NCI-H1092 (cell line): ENCODE measurements around the gene IL12RB1.
A peak's percentile ranks its signal among the peaks of the same experiment; 100 is the strongest.

Source experiments
- DNase-seq: peaks from one replicate; lab custom pipeline; 2025; lab: John Stamatoyannopoulos, UW

Gene IL12RB1

DNA sequence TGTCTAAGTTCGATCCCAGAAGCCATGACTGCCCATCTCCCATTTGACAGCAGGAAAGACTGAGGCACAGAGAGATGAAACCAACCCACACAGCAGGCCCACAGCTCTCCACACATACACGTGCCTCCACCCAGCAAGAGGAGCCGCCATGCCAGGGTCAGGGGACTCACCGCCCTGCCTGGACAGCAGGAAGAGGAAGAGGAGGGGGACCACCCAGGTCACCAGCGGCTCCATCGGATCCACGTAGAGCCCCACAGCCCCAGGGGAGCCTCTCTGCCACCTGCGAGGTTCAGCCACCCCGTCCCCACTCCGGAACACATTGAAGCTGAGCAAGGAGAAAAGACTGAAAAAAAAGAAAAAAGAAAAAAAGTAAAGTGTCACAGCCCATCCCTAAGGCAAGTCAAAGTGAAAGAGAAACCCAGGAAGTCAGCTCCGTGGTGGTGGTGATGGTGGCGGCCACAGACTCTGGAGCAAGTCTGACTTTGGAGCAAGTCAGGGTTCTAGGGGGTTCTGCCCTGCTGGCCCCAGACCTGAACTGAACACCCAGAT is at the start of gene IL12RB1:
TSS of gene IL12RB1 (minus strand) at position 345 of the 549 bp plus-strand sequence. CDS start at position 234, 111 bp downstream.
- no peak for DNase-seq

- DNase-seq, result no peak
These were observed 49.2 kb upstream of the IL12RB1 start for GRCh38 chr19:18135712-18136584.

DNA sequence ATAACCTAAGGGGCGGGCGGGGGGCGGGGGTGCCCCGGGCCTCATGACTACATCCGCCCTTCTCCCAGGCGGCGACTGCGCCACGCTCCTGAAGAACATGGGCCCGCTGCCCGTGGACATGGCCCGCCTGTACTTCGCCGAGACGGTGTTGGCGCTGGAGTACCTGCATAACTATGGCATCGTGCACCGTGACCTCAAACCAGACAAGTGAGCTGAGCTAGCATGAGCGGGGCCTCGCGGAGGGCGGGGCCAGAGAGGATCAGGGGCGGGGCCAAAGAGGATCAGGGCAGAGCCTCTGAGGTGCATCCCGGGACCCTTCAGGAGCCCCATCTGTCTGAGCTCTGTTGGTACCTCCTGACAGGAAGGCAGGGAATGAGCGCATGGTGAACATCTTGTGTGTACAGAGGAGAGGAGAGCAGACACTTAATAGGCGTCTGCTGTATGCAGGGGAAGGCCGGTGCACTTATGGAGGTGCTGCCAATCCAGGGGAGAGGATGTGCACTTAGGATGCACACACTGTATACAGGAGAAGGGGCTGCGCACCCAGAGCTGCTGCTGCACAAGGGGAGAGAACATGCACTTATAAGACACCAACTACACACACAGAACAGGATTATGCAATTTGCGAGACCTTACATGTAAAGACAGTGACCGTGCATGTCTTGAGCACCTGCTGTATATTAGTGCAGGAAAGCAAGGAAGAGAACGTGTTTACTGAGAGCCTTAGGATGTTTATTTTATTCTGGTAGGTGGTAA is 45.3 kb upstream of the IL12RB1 start:
- DNase-seq, result no peak

DNA sequence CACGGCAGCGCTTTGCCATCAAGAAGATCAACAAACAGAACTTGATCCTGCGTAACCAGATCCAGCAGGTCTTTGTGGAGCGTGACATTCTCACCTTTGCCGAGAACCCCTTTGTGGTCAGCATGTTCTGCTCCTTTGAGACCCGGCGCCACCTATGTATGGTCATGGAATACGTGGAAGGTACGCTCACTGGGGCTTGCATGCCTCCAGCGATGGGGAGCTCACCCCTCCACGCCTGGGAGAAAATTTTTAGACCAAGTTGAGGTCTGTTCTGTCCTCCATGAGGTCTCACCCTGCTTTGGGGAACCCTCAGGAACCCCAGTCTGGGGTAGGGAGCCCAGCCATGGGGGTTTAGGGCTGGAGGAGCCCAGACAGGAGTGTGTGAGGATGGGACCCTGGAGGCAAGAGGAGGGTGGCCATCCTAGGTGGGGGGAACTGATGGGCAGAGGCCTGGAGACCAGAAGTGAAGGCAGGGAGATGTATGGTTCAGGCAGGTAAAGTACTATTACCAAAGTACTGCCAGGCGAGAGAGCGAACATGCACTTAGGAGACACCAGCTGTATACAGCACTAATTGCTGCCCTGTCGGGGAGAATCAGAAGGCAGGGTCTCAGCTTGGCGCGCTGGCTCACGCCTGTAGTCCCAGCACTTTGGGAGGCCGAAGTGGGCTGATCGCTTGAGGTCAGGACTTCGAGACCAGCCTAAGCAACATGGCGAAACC is 43.9 kb upstream of the IL12RB1 start:
- no peak for DNase-seq

GRCh38 chr19:18128805-18129204 is 42.1 kb upstream of the IL12RB1 start:
- DNase-seq, result no peak

DNA sequence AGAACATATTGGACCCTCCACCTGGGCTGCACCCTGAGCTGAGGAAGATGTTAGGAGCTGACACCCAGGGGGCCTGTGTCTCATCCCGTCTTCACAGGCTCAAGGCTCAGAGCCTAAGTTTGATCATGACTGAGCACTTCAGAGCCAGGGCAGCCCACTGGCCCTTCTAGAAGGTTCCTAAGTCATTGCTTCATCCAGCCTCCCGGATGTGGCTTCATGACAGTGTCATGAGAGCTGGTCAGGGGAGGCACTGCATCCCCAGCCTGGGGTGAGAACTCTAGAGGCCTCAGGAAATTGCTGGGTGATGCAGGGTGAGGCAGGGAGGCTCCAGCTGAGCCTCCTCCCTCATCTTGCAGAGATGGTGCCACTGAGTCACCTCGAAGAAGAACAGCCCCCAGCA is 41.3 kb upstream of the IL12RB1 start:
- no peak for DNase-seq

GRCh38 chr19:18126097-18126496 is 39.4 kb upstream of the IL12RB1 start:
- DNase-seq, result no peak

GRCh38 chr19:18123819-18124218 is 37.1 kb upstream of the IL12RB1 start:
- DNase-seq, result no peak

GRCh38 chr19:18122860-18123795 is 36.4 kb upstream of the IL12RB1 start:
- no peak for DNase-seq

GRCh38 chr19:18122424-18122823 is 35.7 kb upstream of the IL12RB1 start:
- no peak for DNase-seq

- DNase-seq, result no peak
These were observed 34.4 kb upstream of the IL12RB1 start for GRCh38 chr19:18121166-18121565.

GRCh38 chr19:18120127-18120526 is 33.4 kb upstream of the IL12RB1 start:
- DNase-seq, result no peak

- DNase-seq, result no peak
These were observed 33.0 kb upstream of the IL12RB1 start for GRCh38 chr19:18119717-18120105.

DNA sequence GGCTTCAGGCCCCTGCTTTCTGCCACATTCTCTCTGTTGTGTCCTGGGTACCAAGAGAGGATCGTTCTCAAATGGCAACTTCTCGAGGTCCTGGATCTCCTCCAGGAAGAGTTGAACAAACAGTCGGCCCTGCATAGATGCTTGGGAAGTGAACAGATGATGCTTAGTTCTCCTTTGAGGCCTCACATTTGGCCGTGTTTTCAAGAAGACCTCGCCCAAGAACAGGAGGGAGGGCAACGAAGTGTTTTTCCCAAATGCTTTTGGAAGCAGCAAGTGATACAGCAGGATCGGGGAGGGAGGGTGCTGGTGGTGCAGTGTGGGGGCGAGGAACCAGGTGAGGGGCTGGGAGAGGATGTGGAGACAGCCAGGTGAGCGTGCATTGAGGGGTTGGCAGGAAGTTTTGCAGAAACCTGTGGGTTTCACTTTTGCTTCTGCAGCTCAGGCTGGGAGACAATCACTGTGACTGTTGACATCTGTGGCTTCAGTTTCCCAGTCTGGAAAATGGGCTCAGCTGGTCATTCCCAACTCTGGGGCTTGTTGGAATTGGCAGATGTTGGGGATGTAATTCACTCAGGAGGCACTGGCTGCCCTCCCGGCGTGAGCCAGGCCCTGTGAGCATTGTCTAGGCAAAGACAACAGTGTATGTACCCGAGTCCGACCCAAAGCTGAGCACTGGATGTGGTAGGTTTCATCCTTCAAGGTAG is 32.4 kb upstream of the IL12RB1 start:
- DNase-seq, result no peak

- DNase-seq, result no peak
These were observed 31.8 kb upstream of the IL12RB1 start for GRCh38 chr19:18118420-18119012.

DNA sequence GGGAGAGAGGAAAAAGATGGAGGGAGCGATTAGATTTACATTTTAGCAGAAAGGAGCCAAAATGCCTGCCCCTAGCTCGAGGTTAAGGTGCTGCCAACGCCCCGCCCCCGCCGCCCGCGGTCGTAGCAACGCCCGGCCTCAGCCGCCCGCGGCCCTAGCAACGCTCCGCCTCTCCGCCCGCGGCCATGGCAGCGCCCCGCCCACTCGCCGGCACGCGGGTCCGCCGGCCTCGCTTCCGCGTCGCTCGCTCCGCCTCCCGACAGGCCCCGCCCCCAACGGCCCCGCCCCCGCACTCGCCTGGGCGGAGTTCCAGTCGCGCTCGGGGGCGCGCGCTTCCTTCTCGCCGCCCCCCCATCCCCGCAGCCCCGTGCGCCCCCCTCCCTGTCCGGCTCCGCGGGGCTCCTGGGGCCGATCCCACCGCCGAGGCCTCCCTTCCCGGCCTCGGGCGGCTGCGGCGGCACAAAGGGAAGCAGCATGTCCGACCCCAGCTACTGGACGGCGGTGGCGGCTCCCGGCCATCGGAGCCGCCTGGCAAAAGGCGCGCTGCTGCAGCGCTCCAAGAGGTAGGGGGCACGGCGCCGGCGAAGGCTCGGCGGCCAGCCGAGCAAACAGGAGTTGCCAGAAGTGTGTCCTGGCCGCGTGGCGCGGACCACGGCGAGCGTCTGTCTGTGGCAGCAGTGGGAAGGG is 31.1 kb upstream of the IL12RB1 start:
- peak; percentile 82 for DNase-seq

GRCh38 chr19:18117364-18117691 is 30.6 kb upstream of the IL12RB1 start:
- no peak for DNase-seq

GRCh38 chr19:18114483-18114882 is 27.7 kb upstream of the IL12RB1 start:
- no peak for DNase-seq

- no peak for DNase-seq
These were observed 27.1 kb upstream of the IL12RB1 start for GRCh38 chr19:18113827-18114226.
